H1 (cell line): Measurements from ENCODE around the gene CACNA2D4. TPM values are rescaled to one million over a fixed set of nuclear protein-coding genes. Genes with fewer than 3 reads are reported as not detected.

Experiments
- CTCF ChIA-PET: fragments of 300-600 bp; sonication (Branson Sonifier 250); formaldehyde crosslinking; loops from one replicate; lab custom pipeline; 2021; ENCODE audit not compliant: partially characterized antibody; lab: Charles Lee
- POLR2A ChIA-PET: fragments of 300-600 bp; sonication (Branson Sonifier 250); formaldehyde crosslinking; loops from one replicate; lab custom pipeline; 2021; ENCODE audit warnings: inconsistent platforms; ENCODE audit not compliant: partially characterized antibody; lab: Charles Lee
- DNase-seq, 2 experiments: peaks; one replicate each; pipeline versions ENCODE4 v3.0.0 to v3.0.0-alpha.2; 2010 to 2022; ENCODE audit warnings: low spot score in 2 of 2, low read depth in 1 of 2, mixed read lengths in 1 of 2
- FAIRE-seq: peaks from 2 replicates; lab custom pipeline; 2011; peaks lifted over from hg19 to GRCh38; lab: Jason Lieb, UNC
- H2AFZ ChIP-seq: 2 replicates; pipeline ENCODE4 v1.8.1; 2012; ENCODE audit warnings: low read length, inconsistent platforms
- H2AK5ac ChIP-seq: 2 replicates; pipeline ENCODE4 v1.6.1; 2013; ENCODE audit warnings: low read depth, low read length
- H2BK120ac ChIP-seq: replicated peaks from 2 replicates; pipeline ENCODE3; 2013; ENCODE audit warnings: low read depth, low read length, inconsistent platforms
- H2BK12ac ChIP-seq: 2 replicates; pipeline ENCODE4 v1.6.1; 2013; ENCODE audit warnings: low read depth, low read length
- H2BK15ac ChIP-seq: 2 replicates; pipeline ENCODE4 v1.6.1; 2013; ENCODE audit warnings: low read length
- H2BK20ac ChIP-seq: 2 replicates; pipeline ENCODE4 v1.6.1; 2013; ENCODE audit warnings: low read length
- H2BK5ac ChIP-seq: 2 replicates; pipeline ENCODE4 v1.6.1; 2013; ENCODE audit warnings: low read depth, low read length
- H3K14ac ChIP-seq: 2 replicates; pipeline ENCODE4 v1.6.1; 2013; ENCODE audit warnings: inconsistent platforms; ENCODE audit not compliant: insufficient read length
- H3K18ac ChIP-seq: 2 replicates; pipeline ENCODE4 v1.6.1; 2013; ENCODE audit warnings: low read length; ENCODE audit errors: extremely low read depth
- H3K23ac ChIP-seq: 2 replicates; pipeline ENCODE4 v1.6.1; 2013; ENCODE audit warnings: inconsistent platforms; ENCODE audit not compliant: insufficient read length
- H3K23me2 ChIP-seq: 2 replicates; pipeline ENCODE4 v1.6.1; 2013; ENCODE audit warnings: low read depth, low read length
- H3K27ac ChIP-seq: 2 replicates; pipeline ENCODE4 v1.6.1; 2011; ENCODE audit warnings: low read depth, low read length, inconsistent platforms
- H3K27me3 ChIP-seq, 4 experiments: replicated peaks in 1 of 4; 1 replicate in 1 of 4; 2 replicates in 3 of 4; pipeline versions ENCODE4 v1.6.1 to v1.8.1; 2011 to 2013; ENCODE audit warnings: low read length in 3 of 4, mild to moderate bottlenecking in 3 of 4, inconsistent platforms in 2 of 4, mixed read lengths in 2 of 4, moderate library complexity in 1 of 4; ENCODE audit not compliant: control insufficient read depth in 3 of 4, insufficient read depth in 3 of 4; ENCODE audit errors: extremely low read depth in 1 of 4
- H3K36me3 ChIP-seq, 4 experiments: 2 replicates each; pipeline versions ENCODE4 v1.6.1 to v1.8.1; 2011 to 2013; ENCODE audit warnings: mild to moderate bottlenecking in 4 of 4, low read length in 3 of 4, moderate library complexity in 2 of 4, control low read depth in 1 of 4, inconsistent platforms in 1 of 4; ENCODE audit not compliant: insufficient read depth in 4 of 4, control insufficient read depth in 2 of 4
- H3K4ac ChIP-seq: replicated peaks from 2 replicates; pipeline ENCODE3; 2013; ENCODE audit warnings: low read length, low read depth, mixed read lengths, inconsistent platforms; ENCODE audit not compliant: insufficient read length
- H3K4me1 ChIP-seq, 4 experiments: replicated peaks in 1 of 4; 1 replicate in 1 of 4; 2 replicates in 3 of 4; pipeline versions ENCODE4 v1.6.1 to v1.8.1; 2011 to 2013; ENCODE audit warnings: low read length in 3 of 4, inconsistent platforms in 2 of 4, mixed read lengths in 1 of 4; ENCODE audit not compliant: insufficient read depth in 4 of 4, control insufficient read depth in 3 of 4
- H3K4me2 ChIP-seq, 2 experiments: 2 replicates each; pipeline versions ENCODE4 v1.6.1 to v1.8.1; 2011 to 2013; ENCODE audit warnings: low read depth in 2 of 2, low read length in 2 of 2, control low read depth in 1 of 2, inconsistent platforms in 1 of 2, mild to moderate bottlenecking in 1 of 2; ENCODE audit not compliant: insufficient read depth in 1 of 2
- H3K4me3 ChIP-seq, 4 experiments: fragments of 200-600, 300-600 bp in 1 of 4; sonication (generic), shearing (Covaris generic), sonication (Bioruptor Twin) in 1 of 4; 2 replicates each; pipeline versions ENCODE4 v1.5.1 to v1.8.1; 2011 to 2016; ENCODE audit warnings: low read length in 4 of 4, low read depth in 3 of 4, control low read depth in 2 of 4, inconsistent platforms in 2 of 4, mild to moderate bottlenecking in 2 of 4, mixed read lengths in 1 of 4, moderate library complexity in 1 of 4; ENCODE audit not compliant: insufficient read depth in 2 of 4; ENCODE audit errors: extremely low read depth in 1 of 4
- H3K56ac ChIP-seq: replicated peaks from 2 replicates; pipeline ENCODE3; 2013; ENCODE audit warnings: low read depth, mild to moderate bottlenecking, mixed read lengths, low read length, inconsistent platforms; ENCODE audit not compliant: insufficient read length
- H3K79me1 ChIP-seq: 2 replicates; pipeline ENCODE4 v1.6.1; 2013; ENCODE audit warnings: low read depth, low read length, control low read depth
- H3K79me2 ChIP-seq, 2 experiments: 2 replicates each; pipeline versions ENCODE4 v1.6.1 to v1.8.1; 2012 to 2013; ENCODE audit warnings: low read length in 2 of 2, mild to moderate bottlenecking in 2 of 2, inconsistent platforms in 1 of 2; ENCODE audit not compliant: insufficient read depth in 2 of 2, control insufficient read depth in 1 of 2
- H3K9ac ChIP-seq, 4 experiments: replicated peaks in 1 of 4; 1 replicate in 1 of 4; 2 replicates in 3 of 4; pipeline versions ENCODE4 v1.6.1 to v1.8.1; 2011 to 2013; ENCODE audit warnings: low read depth in 3 of 4, low read length in 3 of 4, control low read depth in 2 of 4, mild to moderate bottlenecking in 2 of 4, moderate library complexity in 2 of 4, inconsistent platforms in 1 of 4; ENCODE audit errors: extremely low read depth in 1 of 4
- H3K9me3 ChIP-seq, 2 experiments: 2 replicates each; pipeline versions ENCODE4 v1.6.1 to v1.8.1; 2012 to 2013; ENCODE audit warnings: mild to moderate bottlenecking in 2 of 2, moderate library complexity in 2 of 2, control low read depth in 1 of 2, inconsistent platforms in 1 of 2, low read depth in 1 of 2, low read length in 1 of 2, mixed read lengths in 1 of 2; ENCODE audit not compliant: insufficient read depth in 2 of 2
- H4K20me1 ChIP-seq, 2 experiments: replicated peaks in 1 of 2; 2 replicates each; pipeline versions ENCODE3 to v1.8.1; 2011 to 2013; ENCODE audit warnings: inconsistent platforms in 2 of 2, low read length in 2 of 2, mild to moderate bottlenecking in 1 of 2; ENCODE audit not compliant: insufficient read depth in 2 of 2, control insufficient read depth in 1 of 2
- H4K5ac ChIP-seq: 2 replicates; pipeline ENCODE4 v1.6.1; 2013; ENCODE audit warnings: low read length, low read depth, mixed read lengths, inconsistent platforms; ENCODE audit not compliant: insufficient read length
- H4K8ac ChIP-seq: 2 replicates; pipeline ENCODE4 v1.8.0; 2013; ENCODE audit warnings: mild to moderate bottlenecking, moderate library complexity, low read length, inconsistent platforms; ENCODE audit not compliant: insufficient read depth; ENCODE audit errors: extremely low read depth
- H4K91ac ChIP-seq: replicated peaks from 2 replicates; pipeline ENCODE3; 2013; ENCODE audit warnings: low read length, mixed read lengths, inconsistent platforms; ENCODE audit not compliant: insufficient read length
- EGR1 ChIP-seq: IDR thresholded peaks from 2 replicates; pipeline ENCODE4 v1.6.1; 2011; ENCODE audit warnings: low read depth, low read length, borderline replicate concordance
- KDM1A ChIP-seq: fragments of 200-600, 300-600 bp; sonication (generic); IDR thresholded peaks from 2 replicates; pipeline ENCODE4 v1.7.1; 2016; ENCODE audit warnings: mild to moderate bottlenecking, low read length, borderline replicate concordance
- POLR2A ChIP-seq, 2 experiments: IDR thresholded peaks; 1 replicate in 1 of 2; 2 replicates in 1 of 2; pipeline ENCODE4 v1.6.1; 2011; ENCODE audit warnings: low read depth in 2 of 2, low read length in 2 of 2, mild to moderate bottlenecking in 2 of 2; ENCODE audit errors: control extremely low read depth in 1 of 2
- TAF7 ChIP-seq: optimal IDR thresholded peaks from 2 replicates; pipeline ENCODE3; 2011; ENCODE audit warnings: low read depth, mild to moderate bottlenecking, inconsistent platforms, low read length, moderate library complexity, borderline replicate concordance
- WGBS, 2 experiments: shearing (Covaris generic) in 1 of 2; methylation state at CpG; one replicate each; pipeline versions ENCODE4 v1.1.6 to v1.1.7; 2013 to 2015; ENCODE audit warnings: low lambda C conversion rate in 2 of 2, mixed read lengths in 2 of 2, inconsistent platforms in 1 of 2, low coverage in 1 of 2, missing lambda C conversion rate in 1 of 2; ENCODE audit not compliant: insufficient replicate concordance in 2 of 2, insufficient coverage in 1 of 2, insufficient read length in 1 of 2; ENCODE audit errors: extremely low coverage in 1 of 2, missing lambda C conversion rate in 1 of 2; 5-methylcytosine and 5-hydroxymethylcytosine counted together
- polyA plus RNA-seq, 7 experiments: library from polyadenylated mRNA; depleted of rRNA in 3 of 7; stranded (reverse) in 5 of 7; unstranded in 2 of 7; fragments of >200 nt in 5 of 7; fragments of 200-250 nt in 2 of 7; gene quantifications; 1 replicate in 5 of 7; 2 replicates in 1 of 7; 4 replicates in 1 of 7; pipeline versions ENCODE4 v1.2.1 to v1.2.3, GENCODE V29; 2011 to 2013; ENCODE audit warnings: missing spikeins in 2 of 7, mixed read lengths in 2 of 7
- total RNA-seq: library from RNA; stranded (reverse); fragmentation: NEBNext Ultra II Directional; extraction: Animal tissue kit (Norgen Biotek cat#: 25700); gene quantifications from 2 replicates; pipeline ENCODE4 v1.2.1, GENCODE V29; 2021
- TF ChIP-seq, protein P1 (sequence below): IDR thresholded peaks from 2 replicates; pipeline ENCODE4 v1.6.1; 2012; ENCODE audit warnings: inconsistent platforms
- TF ChIP-seq, protein P2 (sequence below): IDR thresholded peaks from 2 replicates; pipeline ENCODE4 v1.6.1; 2012; ENCODE audit warnings: low read length, inconsistent platforms

Gene CACNA2D4
- total and polyA plus RNA-seq, 2 of the 8 experiments (the other 6 are each of a cell fraction or from before 2014, with no cell fraction given), result 0.44 to 0.88 TPM

DNA sequence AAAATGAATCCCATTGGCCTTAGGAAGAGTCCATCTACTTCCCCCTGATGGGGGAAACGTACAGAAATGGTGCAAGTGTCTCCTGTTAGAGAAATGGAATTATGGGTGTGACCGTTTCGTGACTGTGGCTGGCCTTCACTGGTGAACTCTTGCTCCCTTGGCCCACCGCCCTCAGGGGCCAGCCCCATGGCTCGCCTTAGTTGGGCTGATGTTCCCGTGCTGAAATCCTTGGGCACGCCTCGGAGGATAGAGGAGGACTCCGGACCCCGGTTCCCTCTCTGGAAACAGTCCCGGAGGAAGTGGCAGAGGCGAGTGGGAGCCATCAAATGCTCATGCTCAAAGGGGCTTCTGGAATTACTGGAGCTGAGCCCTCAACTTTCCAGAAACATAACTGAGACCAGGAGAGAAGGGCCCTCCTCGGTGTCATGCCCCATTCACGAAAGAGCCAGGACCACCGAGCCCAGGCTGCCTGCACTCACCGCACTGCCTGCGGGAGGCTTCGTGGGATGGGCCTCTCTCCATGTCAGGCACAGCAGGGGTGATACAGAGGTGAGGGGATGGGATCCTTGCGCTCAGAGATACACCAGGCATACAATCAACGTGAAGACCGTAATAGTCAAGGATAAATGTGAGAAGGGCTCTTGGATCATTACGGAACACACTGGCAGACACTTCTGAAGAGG is 10.1 kb upstream of the CACNA2D4 start:
- FAIRE-seq (no peak), DNase-seq (peak in 1 of 2 experiments; percentile 37)
- Histone ChIP-seq H2BK12ac (no peak overlapping the region), H3K14ac (no peak overlapping the region), H3K4me1 (peaks cover 0 to 2% (median 0%) of the 10 kb centered on the region in 4 experiments; a peak in 1 of 7 replicates), H2BK120ac (no peak overlapping the region), H3K23me2 (peaks cover 5% of the 10 kb centered on the region), H4K8ac (no peak overlapping the region), H3K4me2 (no peak overlapping the region), H3K9ac (no peak overlapping the region), H3K18ac (no peak overlapping the region; the same call in 1 of the 2 replicates), H3K23ac (no peak overlapping the region), H2AK5ac (no peak overlapping the region), H2AFZ (no peak overlapping the region), H3K79me1 (no peaks in the 10 kb centered on the region; the same call in 1 of the 2 replicates), H2BK15ac (no peak overlapping the region), H3K4me3 (no peak overlapping the region), H3K27ac (no peak overlapping the region), H4K91ac (no peak overlapping the region), H3K4ac (no peak overlapping the region), H3K27me3 (no peaks in the 10 kb centered on the region; a peak in 1 of 7 replicates), H4K5ac (no peak overlapping the region), H2BK5ac (peak overlapping the region; percentile 44; the same call in 1 of the 2 replicates), H3K79me2 (no peaks in the 10 kb centered on the region), H3K36me3 (no peaks in the 10 kb centered on the region), H2BK20ac (no peak overlapping the region), H3K56ac (no peak overlapping the region), H4K20me1 (peaks cover 0 to 4% of the 10 kb centered on the region in 2 experiments), H3K9me3 (no peaks in the 10 kb centered on the region)
- TF ChIP-seq EGR1, result no peak
- TF ChIP-seq, protein P1, sequence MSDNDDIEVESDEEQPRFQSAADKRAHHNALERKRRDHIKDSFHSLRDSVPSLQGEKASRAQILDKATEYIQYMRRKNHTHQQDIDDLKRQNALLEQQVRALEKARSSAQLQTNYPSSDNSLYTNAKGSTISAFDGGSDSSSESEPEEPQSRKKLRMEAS, result no peak
- no peak for TF ChIP-seq POLR2A (IDR thresholded peaks at IDR 0.05; ENCODE audit: control extremely low read depth in 1 of 2, low read depth in 2 of 2, low read length in 2 of 2)
- no peak for TF ChIP-seq TAF7
- TF ChIP-seq, protein P2, sequence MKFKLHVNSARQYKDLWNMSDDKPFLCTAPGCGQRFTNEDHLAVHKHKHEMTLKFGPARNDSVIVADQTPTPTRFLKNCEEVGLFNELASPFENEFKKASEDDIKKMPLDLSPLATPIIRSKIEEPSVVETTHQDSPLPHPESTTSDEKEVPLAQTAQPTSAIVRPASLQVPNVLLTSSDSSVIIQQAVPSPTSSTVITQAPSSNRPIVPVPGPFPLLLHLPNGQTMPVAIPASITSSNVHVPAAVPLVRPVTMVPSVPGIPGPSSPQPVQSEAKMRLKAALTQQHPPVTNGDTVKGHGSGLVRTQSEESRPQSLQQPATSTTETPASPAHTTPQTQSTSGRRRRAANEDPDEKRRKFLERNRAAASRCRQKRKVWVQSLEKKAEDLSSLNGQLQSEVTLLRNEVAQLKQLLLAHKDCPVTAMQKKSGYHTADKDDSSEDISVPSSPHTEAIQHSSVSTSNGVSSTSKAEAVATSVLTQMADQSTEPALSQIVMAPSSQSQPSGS, result no peak
- TF ChIP-seq KDM1A, result no peak
- POLR2A ChIA-PET, result no interaction called here
- CTCF ChIA-PET, result interaction anchor here (1.2 to 3.8 kb wide), 3 partner anchors 12 to 136 kb away, joined by 3 to 19 read pairs (median 4); no protein-coding TSS in a partner anchor
- 92% methylated on average over 22 of the region's 22 CpGs; no CpG with 5 or more reads in 1 of the 2 experiments for WGBS, 2 experiments
